Nephron (organoid): ENCODE measurements around the gene MYH6.
"Not testable (repeated sequence)": the region's sequence is repeated elsewhere in the genome, so short reads cannot be mapped to it uniquely, and the experiment has no call there.

Experiments
- H3K27ac Mint-ChIP-seq, 3 experiments: 2 replicates each; pipeline ENCODE4 v1.8.0; 2020; ENCODE audit warnings: mixed read lengths in 3 of 3, mild to moderate bottlenecking in 2 of 3, moderate library complexity in 1 of 3
- H3K27me3 Mint-ChIP-seq: 2 replicates; pipeline ENCODE4 v1.8.0; 2021; ENCODE audit warnings: low read depth, mild to moderate bottlenecking, moderate library complexity, mixed read lengths
- H3K36me3 Mint-ChIP-seq: 2 replicates; pipeline ENCODE4 v1.8.0; 2020; ENCODE audit warnings: low read depth, mixed read lengths
- H3K4me1 Mint-ChIP-seq: 2 replicates; pipeline ENCODE4 v1.8.0; 2020; ENCODE audit warnings: mixed read lengths
- H3K4me3 Mint-ChIP-seq, 3 experiments: 2 replicates each; pipeline ENCODE4 v1.8.0; 2020; ENCODE audit warnings: mild to moderate bottlenecking in 3 of 3, mixed read lengths in 3 of 3, moderate library complexity in 2 of 3
- H3K9me3 Mint-ChIP-seq: 2 replicates; pipeline ENCODE4 v1.8.0; 2020; ENCODE audit warnings: mixed read lengths
- TF ChIP-seq, protein P1 (sequence below), 3 experiments: fragments of 200-600 bp; sonication (generic); IDR thresholded peaks; one replicate each; pipeline ENCODE4 v1.5.0; 2021; ENCODE audit warnings: antibody characterized with exemption in 3 of 3; ENCODE audit not compliant: unreplicated experiment in 3 of 3

Gene MYH6

DNA sequence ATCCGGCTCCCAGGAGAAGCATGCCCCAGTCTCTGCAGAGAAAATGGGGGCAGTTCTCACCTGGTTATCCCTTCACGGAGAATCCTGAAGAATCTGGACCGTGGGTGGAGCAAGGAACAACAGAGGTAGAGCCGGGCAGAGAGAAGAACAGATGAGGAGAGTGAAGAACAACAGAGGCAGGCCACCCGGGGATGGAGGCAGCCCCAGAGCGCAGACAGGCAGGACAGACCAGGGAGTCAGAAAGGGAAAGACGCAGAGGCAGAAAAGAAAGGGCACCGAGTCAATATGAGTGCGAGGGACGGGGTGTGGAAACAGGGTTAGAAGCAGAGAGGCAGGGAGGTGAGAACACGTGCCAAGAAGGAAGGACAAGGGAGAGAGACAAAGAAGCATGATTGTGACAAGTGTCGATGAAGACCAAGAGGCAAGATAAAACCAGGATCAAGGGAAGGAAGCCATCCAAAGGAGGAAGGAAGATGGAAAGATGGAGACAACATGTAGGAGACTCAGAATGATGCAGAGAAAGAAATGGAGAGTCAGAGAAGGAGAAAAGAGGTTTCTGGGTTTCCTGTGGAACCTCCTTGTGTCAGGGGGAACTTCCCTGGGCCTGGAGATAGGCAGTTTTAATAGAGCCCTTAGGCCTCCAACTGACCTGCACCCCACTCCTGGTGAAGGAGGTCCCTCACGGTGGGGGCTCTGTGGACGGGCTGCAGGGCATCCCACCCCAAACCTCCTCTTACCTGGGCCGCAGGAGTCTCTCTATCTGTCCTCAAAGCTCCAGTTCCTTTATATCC lies at the start of gene MYH6:
Gene MYH6, minus strand, starts transcription at position 758 of the 791 bp plus-strand sequence. CDS start 1,050 bp downstream, outside the sequence.
- H3K27ac Mint-ChIP-seq, result no peak within 1 kb of the TSS
- H3K9me3 Mint-ChIP-seq, result no peaks in the 10 kb centered on the region
- H3K4me1 Mint-ChIP-seq, result no peaks in the 10 kb centered on the region
- H3K27me3 Mint-ChIP-seq, result peaks cover 12% of the 10 kb centered on the region
- H3K36me3 Mint-ChIP-seq, result no peaks in the 10 kb centered on the region
- H3K4me3 Mint-ChIP-seq, result no peak within 1 kb of the TSS
- TF ChIP-seq, protein P1, sequence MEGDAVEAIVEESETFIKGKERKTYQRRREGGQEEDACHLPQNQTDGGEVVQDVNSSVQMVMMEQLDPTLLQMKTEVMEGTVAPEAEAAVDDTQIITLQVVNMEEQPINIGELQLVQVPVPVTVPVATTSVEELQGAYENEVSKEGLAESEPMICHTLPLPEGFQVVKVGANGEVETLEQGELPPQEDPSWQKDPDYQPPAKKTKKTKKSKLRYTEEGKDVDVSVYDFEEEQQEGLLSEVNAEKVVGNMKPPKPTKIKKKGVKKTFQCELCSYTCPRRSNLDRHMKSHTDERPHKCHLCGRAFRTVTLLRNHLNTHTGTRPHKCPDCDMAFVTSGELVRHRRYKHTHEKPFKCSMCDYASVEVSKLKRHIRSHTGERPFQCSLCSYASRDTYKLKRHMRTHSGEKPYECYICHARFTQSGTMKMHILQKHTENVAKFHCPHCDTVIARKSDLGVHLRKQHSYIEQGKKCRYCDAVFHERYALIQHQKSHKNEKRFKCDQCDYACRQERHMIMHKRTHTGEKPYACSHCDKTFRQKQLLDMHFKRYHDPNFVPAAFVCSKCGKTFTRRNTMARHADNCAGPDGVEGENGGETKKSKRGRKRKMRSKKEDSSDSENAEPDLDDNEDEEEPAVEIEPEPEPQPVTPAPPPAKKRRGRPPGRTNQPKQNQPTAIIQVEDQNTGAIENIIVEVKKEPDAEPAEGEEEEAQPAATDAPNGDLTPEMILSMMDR (IDR thresholded peaks at IDR 0.05; ENCODE audit: unreplicated experiment in 3 of 3), result no peak

DNA sequence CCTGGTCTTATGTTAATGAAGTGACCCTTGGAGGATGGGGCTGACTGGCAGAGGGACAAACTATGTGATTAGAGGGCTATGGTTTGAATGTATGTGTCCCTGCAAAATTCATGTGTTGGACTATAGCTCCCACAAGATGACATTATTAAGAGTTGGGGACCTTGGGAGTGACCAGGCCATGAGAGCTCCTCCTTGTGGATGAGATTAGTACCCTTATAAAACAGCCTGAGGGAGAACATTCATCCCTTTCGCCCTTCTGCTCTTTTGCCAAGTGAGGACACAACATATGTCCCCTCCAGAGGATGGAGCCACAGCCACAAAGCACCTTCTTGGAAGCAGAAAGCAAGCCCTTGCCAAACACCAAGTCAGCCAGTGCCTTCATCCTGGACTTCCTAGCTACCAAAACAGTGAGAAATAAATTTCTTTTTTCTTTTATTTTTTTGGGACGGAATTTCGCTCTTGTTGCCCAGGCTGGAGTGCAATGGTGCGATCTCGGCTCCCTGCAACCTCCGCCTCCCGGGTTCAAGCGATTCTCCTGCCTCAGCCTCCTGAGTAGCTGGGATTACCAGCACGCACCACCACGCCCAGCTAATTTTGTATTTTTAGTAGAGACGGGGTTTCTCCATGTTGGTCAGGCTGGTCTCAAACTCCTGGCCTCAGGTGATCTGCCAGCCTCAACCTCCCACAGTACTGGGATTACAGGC lies 49.0 kb upstream of the MYH6 start:
- not testable (repeated sequence) for H3K27ac Mint-ChIP-seq, H3K27me3 Mint-ChIP-seq, H3K4me3 Mint-ChIP-seq, H3K4me1 Mint-ChIP-seq, H3K9me3 Mint-ChIP-seq, H3K36me3 Mint-ChIP-seq
- TF ChIP-seq, protein P1 (IDR thresholded peaks at IDR 0.05; ENCODE audit: unreplicated experiment in 3 of 3), result peak in 2 of 3 experiments; percentile 14 to 15

DNA sequence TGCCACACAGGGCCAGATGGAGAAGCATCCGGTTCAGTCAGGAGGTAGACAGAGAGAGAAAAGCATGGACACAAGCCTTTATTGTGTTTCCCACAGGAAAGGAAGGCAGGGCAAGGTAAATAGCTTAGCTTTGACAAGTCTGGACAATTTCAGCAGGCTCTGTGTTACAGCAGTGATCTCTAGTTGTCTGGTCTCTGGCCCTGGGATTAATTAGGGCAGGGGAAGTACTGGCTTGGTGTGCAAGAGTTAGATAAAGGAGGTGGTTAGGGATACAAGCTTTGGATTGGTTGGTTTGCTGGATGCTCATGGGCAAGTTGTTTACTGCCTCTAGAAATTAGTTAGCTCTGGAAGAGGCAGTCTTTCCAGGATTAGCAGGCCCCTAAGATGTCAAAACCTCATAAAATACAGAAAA lies 46.4 kb upstream of the MYH6 start:
- TF ChIP-seq, protein P1 (IDR thresholded peaks at IDR 0.05; ENCODE audit: unreplicated experiment in 3 of 3), result no peak
- no peaks in the 10 kb centered on the region for H3K4me1 Mint-ChIP-seq
- no peak overlapping the region for H3K4me3 Mint-ChIP-seq
- H3K27me3 Mint-ChIP-seq, result no peaks in the 10 kb centered on the region
- H3K36me3 Mint-ChIP-seq, result no peaks in the 10 kb centered on the region
- H3K9me3 Mint-ChIP-seq, result no peaks in the 10 kb centered on the region
- no peak overlapping the region for H3K27ac Mint-ChIP-seq

DNA sequence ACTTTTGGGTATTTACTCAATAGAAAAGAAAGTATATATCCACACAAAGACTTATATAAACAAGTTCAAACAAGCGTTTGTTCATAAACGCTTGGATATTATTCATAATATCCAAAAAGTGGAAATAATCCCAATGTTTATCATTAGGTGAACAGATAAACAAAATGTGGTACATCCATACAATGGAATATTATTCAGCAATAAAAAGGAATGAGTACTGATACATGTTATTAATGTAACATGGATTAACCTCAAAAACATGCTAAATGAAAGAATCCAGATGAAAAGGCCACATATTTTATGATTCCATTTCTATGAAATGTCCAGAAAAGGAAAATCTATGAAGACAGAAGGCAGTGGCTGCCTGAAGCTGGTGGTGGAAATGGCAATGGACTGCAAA lies 44.2 kb upstream of the MYH6 start:
- no peak overlapping the region for H3K27ac Mint-ChIP-seq
- H3K36me3 Mint-ChIP-seq, result no peaks in the 10 kb centered on the region
- H3K4me3 Mint-ChIP-seq, result no peak overlapping the region

DNA sequence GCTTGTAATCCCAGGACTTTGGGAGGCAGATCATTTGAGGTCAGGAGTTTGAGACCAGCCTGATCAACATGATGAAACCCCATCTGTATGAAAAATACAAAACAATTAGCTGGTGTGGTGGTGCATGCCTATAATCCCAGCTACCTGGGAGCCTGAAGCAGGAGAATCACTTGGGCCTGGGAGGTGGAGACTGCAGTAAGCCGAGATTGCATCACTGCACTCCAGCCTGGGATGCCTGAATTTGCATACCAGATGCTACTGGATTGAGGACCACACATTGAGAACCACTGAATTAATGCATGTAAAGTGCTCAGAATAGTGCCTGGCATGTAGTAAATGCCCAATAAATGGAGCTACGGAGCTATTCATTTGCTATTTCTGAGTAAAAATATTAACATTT lies 42.3 kb upstream of the MYH6 start:
- TF ChIP-seq, protein P1 (IDR thresholded peaks at IDR 0.05; ENCODE audit: unreplicated experiment in 3 of 3), result no peak
- H3K4me1 Mint-ChIP-seq, result peaks cover 26% of the 10 kb centered on the region
- no peak overlapping the region for H3K4me3 Mint-ChIP-seq
- H3K36me3 Mint-ChIP-seq, result no peaks in the 10 kb centered on the region
- no peaks in the 10 kb centered on the region for H3K27me3 Mint-ChIP-seq
- H3K27ac Mint-ChIP-seq, result no peak overlapping the region
- H3K9me3 Mint-ChIP-seq, result no peaks in the 10 kb centered on the region

More for the DNA sequence above, 44.2 kb upstream of the MYH6 start:
- no peaks in the 10 kb centered on the region for H3K9me3 Mint-ChIP-seq
- no peaks in the 10 kb centered on the region for H3K27me3 Mint-ChIP-seq
- peaks cover 9% of the 10 kb centered on the region for H3K4me1 Mint-ChIP-seq
- TF ChIP-seq, protein P1 (IDR thresholded peaks at IDR 0.05; ENCODE audit: unreplicated experiment in 3 of 3), result no peak
